Activated CD8-positive, alpha-beta memory T cell treated with anti-CD3 and anti-CD28 coated beads, Interleukin-2, amount 10 ng/mL, durations not matched to agents 7 days and 5 days (primary cell): ENCODE data around the gene SHC1. TPM values are rescaled to one million over a fixed set of nuclear protein-coding genes. Genes with fewer than 3 reads are reported as not detected.

Experiments used
- ATAC-seq: fragments of 150-1000 bp; cut with Tn5 transposase; one replicate; pipeline ENCODE4 v1.10.0; 2021; ENCODE audit warnings: moderate library complexity
- CTCF ChIA-PET: fragments of 350-600 bp; sonication (Branson Sonifier 250); formaldehyde crosslinking; loops from one replicate; lab custom pipeline; 2021; ENCODE audit warnings: antibody characterized with exemption; lab: Charles Lee
- DNase-seq: peaks from one replicate; pipeline ENCODE4 v3.0.0-alpha.2; 2020
- H3K27ac Mint-ChIP-seq: one replicate; pipeline ENCODE4 v1.8.0; 2021; ENCODE audit warnings: mild to moderate bottlenecking, mixed read lengths
- H3K27me3 Mint-ChIP-seq: one replicate; pipeline ENCODE4 v1.8.0; 2021; ENCODE audit warnings: mixed read lengths
- H3K36me3 Mint-ChIP-seq: one replicate; pipeline ENCODE4 v1.8.0; 2021; ENCODE audit warnings: mild to moderate bottlenecking, mixed read lengths
- H3K4me1 Mint-ChIP-seq: one replicate; pipeline ENCODE4 v1.8.0; 2021; ENCODE audit warnings: mixed read lengths
- H3K4me3 Mint-ChIP-seq: one replicate; pipeline ENCODE4 v1.8.0; 2021; ENCODE audit warnings: mild to moderate bottlenecking, moderate library complexity, mixed read lengths
- H3K9me3 Mint-ChIP-seq: one replicate; pipeline ENCODE4 v1.8.0; 2022; ENCODE audit warnings: low read depth, mixed read lengths
- total RNA-seq, 2 experiments: library from RNA; stranded (reverse); gene quantifications; one replicate each; pipeline ENCODE4 v1.2.3, GENCODE V29; 2021

The SHC1 gene
- total RNA-seq, 2 experiments from 2014 or later, result 48.0 to 57.4 TPM

GRCh38 chr1:154962795-154963330 lies 7.7 kb downstream of the SHC1 start:
- Mint-ChIP-seq H3K9me3 (no peaks in the 10 kb centered on the region), H3K27ac (peak overlapping the region; percentile 91), H3K4me1 (peaks cover 45% of the 10 kb centered on the region), H3K27me3 (no peaks in the 10 kb centered on the region), H3K4me3 (peak overlapping the region; percentile 89), H3K36me3 (peaks cover 26% of the 10 kb centered on the region)
- DNase-seq (no peak), ATAC-seq (no peak)
- CTCF ChIA-PET, result interaction anchor here (1.4 to 3.2 kb wide), 4 partner anchors 26 to 122 kb away, joined by 3 to 16 read pairs (median 9); partner anchors contain the start of gene PMVK

GRCh38 chr1:154962156-154962749 lies 8.3 kb downstream of the SHC1 start:
- Mint-ChIP-seq H3K27me3 (no peaks in the 10 kb centered on the region), H3K4me3 (peak overlapping the region; percentile 89), H3K9me3 (no peaks in the 10 kb centered on the region), H3K4me1 (peaks cover 40% of the 10 kb centered on the region), H3K27ac (peak overlapping the region; percentile 91), H3K36me3 (peaks cover 25% of the 10 kb centered on the region)
- CTCF ChIA-PET, result interaction anchor here (1.0 to 3.2 kb wide), 13 partner anchors 9 to 357 kb away, joined by 3 to 21 read pairs (median 8); partner anchors contain the start of genes ADAM15, PMVK and SHC1
- ATAC-seq (peak; percentile 21), DNase-seq (no peak)

GRCh38 chr1:154961207-154962155 lies 9.1 kb downstream of the SHC1 start, which contains the start of gene PYGO2:
Gene PYGO2 (minus strand): TSS chr1:154961782. CDS start chr1:154961576, 206 bp downstream.
- Mint-ChIP-seq H3K4me1 (peaks cover 46% of the 10 kb centered on the region), H3K4me3 (peak within 1 kb of the TSS; percentile 96), H3K27ac (peak within 1 kb of the TSS; percentile 91), H3K36me3 (peaks cover 22% of the 10 kb centered on the region), H3K27me3 (no peaks in the 10 kb centered on the region), H3K9me3 (no peaks in the 10 kb centered on the region)
- ATAC-seq, result peak; percentile 86
- CTCF ChIA-PET, result interaction anchor here (0.6 to 3.2 kb wide), 22 partner anchors 9 to 356 kb away, joined by 3 to 21 read pairs (median 4); partner anchors contain the start of genes ADAM15, FLAD1, PMVK and SHC1
- DNase-seq, result peak; percentile 87

- no peak for ATAC-seq
- Mint-ChIP-seq H3K27me3 (no peaks in the 10 kb centered on the region), H3K27ac (peak overlapping the region; percentile 89), H3K4me3 (peak overlapping the region; percentile 96), H3K4me1 (peaks cover 55% of the 10 kb centered on the region), H3K36me3 (peaks cover 20% of the 10 kb centered on the region), H3K9me3 (no peaks in the 10 kb centered on the region)
- CTCF ChIA-PET, result interaction anchor here (0.8 to 3.2 kb wide), 19 partner anchors 8 to 124 kb away, joined by 3 to 21 read pairs (median 5); partner anchors contain the start of genes ADAM15, FLAD1, PMVK and SHC1
- DNase-seq, result no peak
Observed at GRCh38 chr1:154960446-154961136, 10.0 kb downstream of the SHC1 start.

GRCh38 chr1:154959426-154959780 lies 11.1 kb downstream of the SHC1 start:
- peaks cover 20% of the 10 kb centered on the region for H3K36me3 Mint-ChIP-seq
- H3K4me3 Mint-ChIP-seq, result peak overlapping the region; percentile 31
- CTCF ChIA-PET, result interaction anchor here (0.9 to 2.9 kb wide), 3 partner anchors 14 to 19 kb away, joined by 3 to 21 read pairs (median 4); no protein-coding TSS in a partner anchor
- ATAC-seq, result no peak
- peaks cover 65% of the 10 kb centered on the region for H3K4me1 Mint-ChIP-seq
- H3K9me3 Mint-ChIP-seq, result no peaks in the 10 kb centered on the region
- H3K27ac Mint-ChIP-seq, result no peak overlapping the region
- DNase-seq, result no peak
- H3K27me3 Mint-ChIP-seq, result no peaks in the 10 kb centered on the region

- Mint-ChIP-seq H3K27ac (peak overlapping the region; percentile 47), H3K36me3 (peaks cover 18% of the 10 kb centered on the region), H3K9me3 (no peaks in the 10 kb centered on the region), H3K4me3 (no peak overlapping the region), H3K27me3 (no peaks in the 10 kb centered on the region), H3K4me1 (peaks cover 69% of the 10 kb centered on the region)
- DNase-seq (no peak), ATAC-seq (no peak)
- CTCF ChIA-PET, result interaction anchor here (1.2 to 1.4 kb wide), 3 partner anchors 15 to 58 kb away, joined by 3 to 4 read pairs (median 4); no protein-coding TSS in a partner anchor
Observed at GRCh38 chr1:154958681-154959425, 11.7 kb downstream of the SHC1 start.

GRCh38 chr1:154958036-154958435 lies 12.5 kb downstream of the SHC1 start:
- H3K4me3 Mint-ChIP-seq, result no peak overlapping the region
- no peaks in the 10 kb centered on the region for H3K9me3 Mint-ChIP-seq
- CTCF ChIA-PET, result interaction anchor here (1.2 to 1.4 kb wide), 2 partner anchors 38 to 59 kb away, joined by 3 to 4 read pairs; no protein-coding TSS in a partner anchor

GRCh38 chr1:154957091-154957657 lies 13.4 kb downstream of the SHC1 start:
- DNase-seq, result no peak
- H3K27me3 Mint-ChIP-seq, result no peaks in the 10 kb centered on the region
- ATAC-seq, result no peak
- CTCF ChIA-PET, result interaction anchor here (1.4 to 5.6 kb wide), 3 partner anchors 39 to 107 kb away, joined by 3 to 41 read pairs (median 5); partner anchors contain the start of gene EFNA4
- no peak overlapping the region for H3K4me3 Mint-ChIP-seq
- H3K4me1 Mint-ChIP-seq, result peaks cover 71% of the 10 kb centered on the region
- no peaks in the 10 kb centered on the region for H3K9me3 Mint-ChIP-seq
- peaks cover 12% of the 10 kb centered on the region for H3K36me3 Mint-ChIP-seq
- H3K27ac Mint-ChIP-seq, result peak overlapping the region; percentile 98

More at GRCh38 chr1:154958036-154958435, 12.5 kb downstream of the SHC1 start:
- peaks cover 16% of the 10 kb centered on the region for H3K36me3 Mint-ChIP-seq
- peak overlapping the region; percentile 47 for H3K27ac Mint-ChIP-seq
- no peak for DNase-seq
- H3K27me3 Mint-ChIP-seq, result no peaks in the 10 kb centered on the region
- no peak for ATAC-seq
- H3K4me1 Mint-ChIP-seq, result peaks cover 69% of the 10 kb centered on the region

- DNase-seq, result no peak
- no peak for ATAC-seq
- H3K27ac Mint-ChIP-seq, result peak overlapping the region; percentile 98
- peaks cover 16% of the 10 kb centered on the region for H3K36me3 Mint-ChIP-seq
- H3K27me3 Mint-ChIP-seq, result no peaks in the 10 kb centered on the region
- H3K4me3 Mint-ChIP-seq, result peak overlapping the region; percentile 95
- CTCF ChIA-PET, result interaction anchor here (1.4 to 5.6 kb wide), 9 partner anchors 10 to 294 kb away, joined by 3 to 46 read pairs (median 5); partner anchors contain the start of genes CKS1B and EFNA4
- peaks cover 75% of the 10 kb centered on the region for H3K4me1 Mint-ChIP-seq
- no peaks in the 10 kb centered on the region for H3K9me3 Mint-ChIP-seq
Observed at GRCh38 chr1:154956544-154956941, 14.0 kb downstream of the SHC1 start.

GRCh38 chr1:154955718-154956543 lies 14.6 kb downstream of the SHC1 start, which contains the start of gene PBXIP1:
Gene PBXIP1 (minus strand): TSS chr1:154956099. CDS start chr1:154953721, 2,378 bp downstream.
- peak; percentile 92 for DNase-seq
- no peaks in the 10 kb centered on the region for H3K27me3 Mint-ChIP-seq
- CTCF ChIA-PET, result interaction anchor here (0.7 to 5.6 kb wide), 20 partner anchors 8 to 347 kb away, joined by 3 to 46 read pairs (median 4); partner anchors contain the start of genes ADAM15, CKS1B, EFNA4 and KRTCAP2
- peaks cover 78% of the 10 kb centered on the region for H3K4me1 Mint-ChIP-seq
- ATAC-seq, result peak; percentile 62
- peaks cover 14% of the 10 kb centered on the region for H3K36me3 Mint-ChIP-seq
- peak within 1 kb of the TSS; percentile 95 for H3K4me3 Mint-ChIP-seq
- no peaks in the 10 kb centered on the region for H3K9me3 Mint-ChIP-seq
- H3K27ac Mint-ChIP-seq, result peak within 1 kb of the TSS; percentile 98
